Fibroblast of mammary gland (primary cell): ENCODE measurements around the gene MSH3.
A peak's percentile ranks its signal among the peaks of the same experiment; 100 is the strongest.
"Not testable (repeated sequence)": the region's sequence is repeated elsewhere in the genome, so short reads cannot be mapped to it uniquely, and the experiment has no call there.

ENCODE experiments used
- DNase-seq: peaks from one replicate; pipeline ENCODE4 v3.0.0-alpha.2; 2010; ENCODE audit warnings: low read depth
- H3K4me3 ChIP-seq: 2 replicates; pipeline ENCODE4 v1.5.1; 2011; ENCODE audit warnings: low read depth, mild to moderate bottlenecking, low read length, moderate library complexity; ENCODE audit not compliant: control insufficient read depth
- CTCF ChIP-seq: conservative IDR thresholded peaks from 2 replicates; pipeline ENCODE4 v1.5.1; 2011; ENCODE audit warnings: low read depth, low read length, inconsistent platforms; ENCODE audit not compliant: control insufficient read depth, insufficient read depth

Gene MSH3

GRCh38 chr5:80653502-80653901, 950 bp upstream of the MSH3 start:
- no peak for DNase-seq
- peak overlapping the region; percentile 73 for H3K4me3 ChIP-seq
- TF ChIP-seq CTCF = no peak

- DNase-seq = no peak
- TF ChIP-seq CTCF = no peak
- H3K4me3 ChIP-seq = peak overlapping the region; percentile 73
These were observed 430 bp upstream of the MSH3 start for GRCh38 chr5:80654054-80654390.

- peak; percentile 31 for DNase-seq
- TF ChIP-seq CTCF = no peak
- peak overlapping the region; percentile 60 for H3K4me3 ChIP-seq
These were observed 851 bp downstream of the MSH3 start for GRCh38 chr5:80655231-80655774.

GRCh38 chr5:80656425-80656824, 2.0 kb downstream of the MSH3 start:
- TF ChIP-seq CTCF = peak; percentile 5
- H3K4me3 ChIP-seq = no peak overlapping the region
- peak; percentile 7 for DNase-seq

GRCh38 chr5:80659106-80659505, 4.7 kb downstream of the MSH3 start:
- no peak for TF ChIP-seq CTCF
- peak; percentile 53 for DNase-seq
- H3K4me3 ChIP-seq = no peak overlapping the region

- DNase-seq, H3K4me3 ChIP-seq: not testable (repeated sequence)
These were observed 6.2 kb downstream of the MSH3 start for GRCh38 chr5:80660661-80661060.

- no peak for TF ChIP-seq CTCF
- no peak overlapping the region for H3K4me3 ChIP-seq
- DNase-seq = peak; percentile 46
These were observed 7.7 kb downstream of the MSH3 start for GRCh38 chr5:80662108-80662507.
